Activated CD8-positive, alpha-beta memory T cell treated with anti-CD3 and anti-CD28 coated beads for 24 hours (primary cell): ENCODE data around the gene KEL.

ENCODE experiments used
- DNase-seq: peaks from one replicate; pipeline ENCODE4 v3.0.0-alpha.2; 2020

The KEL gene

DNA sequence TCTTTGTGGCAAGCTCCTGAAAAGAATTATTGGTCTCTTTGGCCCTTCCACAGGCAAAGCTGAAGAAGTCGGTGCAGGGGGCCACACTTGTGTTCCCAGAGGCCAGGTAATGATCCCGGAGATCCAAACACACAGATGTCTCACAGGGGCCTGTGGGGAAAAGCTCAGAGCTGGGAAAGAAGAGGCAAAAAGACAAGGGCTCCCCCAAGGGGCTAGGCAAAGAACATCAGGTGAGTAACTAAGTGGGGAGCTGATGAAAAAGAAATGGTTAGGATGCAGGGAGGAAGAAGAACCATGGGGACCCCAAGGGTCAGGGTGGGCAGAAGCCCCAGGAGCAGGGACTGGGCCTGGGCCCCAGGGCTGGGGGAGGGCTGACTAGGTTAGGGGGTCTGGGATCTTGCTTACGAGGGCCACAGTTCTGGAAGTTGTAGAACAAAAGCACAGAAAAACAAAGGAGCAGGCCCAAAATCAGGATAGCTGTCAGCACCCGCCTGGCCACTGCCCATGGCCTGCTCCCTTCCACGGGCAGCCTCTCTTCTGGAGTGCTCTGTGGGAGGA lies 1.1 kb downstream of the KEL start:
- DNase-seq = no peak

DNA sequence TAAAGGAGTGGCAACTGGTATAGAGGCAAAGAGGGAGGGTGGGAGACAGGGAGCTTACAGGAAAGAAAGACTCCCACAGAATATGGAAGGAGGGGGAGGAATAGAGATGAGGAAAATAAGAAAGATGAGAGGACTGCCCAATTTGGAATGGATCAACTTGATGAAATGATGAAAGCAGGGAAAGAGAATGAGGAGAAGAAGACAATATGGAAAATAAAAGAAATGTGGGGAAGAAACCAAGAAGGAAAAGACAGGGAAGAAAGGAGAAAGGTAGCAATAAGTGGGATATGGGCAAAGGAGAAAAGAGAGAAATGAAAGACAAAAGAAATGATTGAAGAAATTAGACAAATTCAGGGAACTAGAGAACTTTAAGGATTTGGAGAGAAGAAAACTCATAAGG lies 3.0 kb downstream of the KEL start:
- DNase-seq = no peak

GRCh38 chr7:142957723-142958122 lies 4.4 kb downstream of the KEL start:
- no peak for DNase-seq

- DNase-seq = no peak
Observed at GRCh38 chr7:142956951-142957623, 5.1 kb downstream of the KEL start.

- no peak for DNase-seq
Observed at GRCh38 chr7:142954680-142955268, 7.4 kb downstream of the KEL start.

DNA sequence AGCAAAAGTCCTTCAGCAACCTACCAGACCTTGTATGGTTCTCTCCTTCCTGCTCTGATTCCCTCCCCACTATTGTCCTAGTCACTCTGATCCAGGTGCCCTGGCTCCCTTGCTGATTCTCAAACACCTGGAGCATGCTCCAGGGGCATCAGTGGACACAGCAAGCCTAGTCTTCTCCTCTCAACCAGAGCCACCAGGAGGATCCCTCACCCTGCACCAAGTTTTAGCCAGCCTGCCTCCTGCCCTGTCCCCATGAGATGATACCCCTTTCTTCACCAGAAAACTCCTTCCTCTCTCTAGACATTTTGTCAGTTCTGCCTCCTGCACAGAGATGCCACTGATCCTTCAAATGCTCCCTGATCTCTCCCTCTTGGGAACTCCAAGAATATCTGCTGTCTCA lies 11.9 kb downstream of the KEL start:
- DNase-seq = no peak

DNA sequence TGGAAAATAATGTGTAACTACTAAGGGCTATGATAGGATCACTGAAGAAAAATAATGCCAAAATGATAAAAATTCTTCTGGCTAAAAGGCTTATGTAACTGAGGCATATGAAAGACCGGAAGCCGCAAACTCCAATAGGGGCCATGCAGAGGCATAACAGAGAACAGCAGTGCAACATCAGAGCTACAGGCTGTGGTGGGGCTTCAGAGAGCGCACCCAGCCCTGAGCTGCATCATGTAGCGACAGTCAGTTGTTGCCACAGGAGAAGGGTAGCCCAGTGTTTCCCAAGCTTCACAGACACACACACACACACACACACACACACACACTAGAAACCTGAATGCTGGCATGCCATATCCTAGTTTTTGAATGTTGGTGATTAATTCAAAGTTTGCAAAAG lies 13.6 kb downstream of the KEL start:
- no peak for DNase-seq

DNA sequence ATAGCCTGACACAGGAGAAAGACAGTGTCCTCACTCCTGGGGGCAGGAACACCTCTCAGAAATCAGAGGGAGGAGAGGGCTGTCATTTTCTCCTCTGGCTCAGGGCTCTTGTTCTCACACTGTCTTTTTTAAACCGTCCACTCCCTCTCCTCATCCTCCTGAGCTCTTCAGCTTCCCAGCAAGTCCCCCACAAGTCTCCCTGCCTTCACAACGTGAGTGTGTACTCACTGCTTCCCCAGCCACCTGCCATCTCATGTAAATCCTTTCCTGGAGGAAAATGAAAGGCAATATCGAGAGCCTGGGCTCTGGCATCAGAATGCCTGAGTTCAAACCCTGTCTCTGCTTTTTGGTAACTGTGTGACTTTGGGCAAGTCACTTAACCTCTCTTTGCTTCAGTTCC lies 17.2 kb downstream of the KEL start:
- no peak for DNase-seq

- DNase-seq = no peak
Observed at GRCh38 chr7:142943706-142944268, 18.4 kb downstream of the KEL start.

DNA sequence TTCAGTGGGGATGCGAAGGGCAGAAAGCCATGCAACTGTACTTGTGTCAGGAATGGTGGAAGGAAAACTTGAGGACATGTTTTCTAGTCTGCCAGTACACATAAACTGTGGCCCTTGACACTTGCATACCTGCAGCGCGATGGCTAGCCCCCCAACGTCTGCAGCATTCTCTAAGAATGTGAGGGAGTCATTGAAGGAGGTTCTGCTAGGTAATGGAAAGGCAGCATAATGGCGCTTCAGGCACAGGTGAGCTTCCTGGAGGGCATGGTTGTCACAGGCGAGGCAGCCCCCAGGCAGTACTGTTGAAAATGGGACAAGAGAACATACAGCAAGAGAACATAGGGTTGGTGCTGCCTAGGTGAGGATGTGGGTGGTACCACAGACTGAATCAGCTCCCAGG lies 19.4 kb downstream of the KEL start:
- no peak for DNase-seq

- DNase-seq = no peak
Observed at GRCh38 chr7:142941541-142941940, 20.6 kb downstream of the KEL start.

GRCh38 chr7:142940966-142941535 lies 21.1 kb downstream of the KEL start:
- DNase-seq = no peak

DNA sequence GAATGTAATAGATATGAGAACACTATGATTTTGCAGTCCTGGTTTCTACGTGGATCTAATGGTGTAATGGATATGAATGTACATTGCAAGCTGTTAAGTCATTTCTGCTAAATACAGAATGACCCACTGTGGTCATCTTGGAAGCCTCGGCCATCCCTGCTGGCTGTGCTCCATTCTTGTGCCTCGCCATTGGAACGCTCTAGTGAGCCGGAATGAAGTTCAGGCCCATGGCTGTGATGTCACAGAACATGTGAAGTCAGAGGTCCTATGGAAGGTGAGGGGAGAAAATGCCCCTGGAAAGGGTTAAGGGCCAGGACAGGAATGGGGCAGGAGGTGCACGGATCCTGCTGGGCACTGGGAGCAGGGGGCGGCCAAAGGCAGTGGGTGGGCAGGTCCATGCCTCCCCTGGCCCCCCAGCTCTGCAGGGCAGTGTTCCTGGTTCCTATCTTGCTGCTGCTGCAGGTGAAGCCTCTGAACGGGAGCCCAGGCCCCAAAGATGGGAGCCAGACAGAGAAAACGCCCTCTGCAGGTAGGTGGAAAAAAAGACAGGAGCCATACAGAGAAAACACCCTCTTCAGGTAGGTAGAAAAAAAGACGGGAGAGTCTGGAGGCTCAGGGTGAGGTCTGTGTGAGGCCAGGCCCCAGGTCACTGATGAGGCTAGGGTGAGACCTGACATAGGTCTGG lies 22.8 kb downstream of the KEL start, which contains the start of gene LLCFC1:
Gene LLCFC1, plus strand, starts transcription at position 259 of the 685 bp plus-strand sequence. Its CDS starts 138 bp downstream, at position 397.
- no peak for DNase-seq

DNA sequence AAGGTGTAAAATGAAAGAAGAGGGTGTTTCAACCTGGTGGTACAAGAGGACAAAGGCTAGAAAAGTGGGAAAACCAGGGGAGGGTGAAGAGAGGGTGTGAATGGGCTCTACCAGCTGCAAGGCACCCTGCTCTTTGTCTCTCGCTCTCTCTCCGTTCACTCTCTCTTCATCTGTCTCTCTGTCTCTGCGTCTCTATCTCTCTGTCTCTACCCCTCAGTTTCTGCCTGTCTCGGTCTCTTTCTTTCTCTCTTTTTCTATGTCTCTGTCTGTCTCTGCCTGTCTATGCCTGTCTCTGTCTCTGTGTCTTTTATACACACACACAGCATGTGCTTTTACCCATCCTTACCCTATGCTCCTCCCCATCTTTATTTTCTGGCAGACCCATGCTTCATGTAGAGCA lies 23.6 kb downstream of the KEL start:
- DNase-seq = no peak

DNA sequence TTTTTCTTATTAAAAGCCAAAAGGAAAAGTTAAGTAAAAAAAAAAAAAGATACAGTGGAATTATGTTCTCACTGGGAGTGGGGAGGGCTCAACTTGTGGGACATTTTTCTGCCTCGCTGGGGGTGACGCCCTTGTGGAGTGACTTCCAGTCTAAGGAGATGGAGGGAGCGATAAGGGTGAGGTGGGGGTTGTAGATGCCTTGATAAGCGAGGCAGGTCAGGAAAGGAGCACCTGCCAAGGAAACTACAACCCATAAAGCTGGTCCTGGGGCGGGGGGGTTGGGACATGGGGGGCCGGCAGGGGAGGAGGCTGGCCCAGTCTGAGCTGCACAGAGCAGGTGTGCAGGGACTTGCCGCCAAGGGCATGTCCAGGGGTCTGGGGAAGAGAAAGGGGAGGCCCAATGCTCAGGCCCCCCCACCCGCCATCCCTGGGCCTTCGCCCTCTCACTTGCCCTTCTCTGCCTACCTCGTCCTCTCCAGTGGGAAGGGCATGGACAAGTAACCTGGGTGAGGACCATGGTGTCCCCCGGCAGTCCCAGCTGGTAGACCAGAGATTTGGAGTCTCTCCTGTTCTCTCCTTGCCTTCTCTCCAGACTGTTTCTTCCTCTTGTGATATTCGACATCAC lies 26.1 kb downstream of the KEL start:
- no peak for DNase-seq

DNA sequence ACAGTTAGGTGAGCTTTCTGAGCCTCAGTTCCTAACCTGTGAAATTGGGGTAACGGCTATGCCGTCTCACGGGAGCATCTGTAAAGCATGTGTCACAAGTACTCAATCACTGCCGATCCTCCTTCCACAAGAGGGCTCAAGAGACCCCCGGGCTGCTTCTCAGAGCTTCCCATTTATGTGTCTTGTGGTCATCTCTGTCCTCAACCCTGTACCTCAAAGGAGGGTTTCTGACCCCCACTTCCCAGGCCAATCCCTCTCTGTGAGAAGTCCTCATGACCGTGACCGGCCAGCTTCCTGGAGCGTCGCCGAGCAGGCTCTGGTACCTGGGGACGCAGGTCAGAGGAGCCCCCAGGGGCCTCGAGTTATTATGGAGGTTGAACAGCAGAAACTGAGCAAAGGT lies 28.1 kb downstream of the KEL start:
- no peak for DNase-seq

DNA sequence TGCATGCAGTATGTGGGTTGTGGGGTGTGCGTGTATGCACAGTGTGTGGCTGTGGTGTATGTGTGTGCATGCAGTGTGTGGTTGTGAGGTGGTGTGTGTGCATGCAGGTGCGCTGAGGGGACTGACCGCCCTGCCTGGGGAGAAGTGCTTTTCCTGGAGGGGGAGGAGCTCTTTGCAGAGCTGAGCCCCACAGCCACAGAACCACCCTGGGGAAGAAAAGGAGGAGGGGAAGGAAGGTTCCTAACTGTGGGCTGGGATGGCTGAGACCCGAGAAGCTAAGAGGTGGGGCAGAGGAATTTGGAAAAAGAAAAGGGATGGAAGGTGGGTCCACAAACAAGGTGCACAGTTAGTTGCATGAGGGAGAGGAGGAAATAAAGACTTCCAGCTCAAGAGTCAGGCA lies 28.5 kb downstream of the KEL start, which contains the start of gene TRPV5:
Gene TRPV5, minus strand, starts transcription at position 123 of the 400 bp plus-strand sequence. CDS start 287 bp downstream, outside the sequence.
- no peak for DNase-seq

DNA sequence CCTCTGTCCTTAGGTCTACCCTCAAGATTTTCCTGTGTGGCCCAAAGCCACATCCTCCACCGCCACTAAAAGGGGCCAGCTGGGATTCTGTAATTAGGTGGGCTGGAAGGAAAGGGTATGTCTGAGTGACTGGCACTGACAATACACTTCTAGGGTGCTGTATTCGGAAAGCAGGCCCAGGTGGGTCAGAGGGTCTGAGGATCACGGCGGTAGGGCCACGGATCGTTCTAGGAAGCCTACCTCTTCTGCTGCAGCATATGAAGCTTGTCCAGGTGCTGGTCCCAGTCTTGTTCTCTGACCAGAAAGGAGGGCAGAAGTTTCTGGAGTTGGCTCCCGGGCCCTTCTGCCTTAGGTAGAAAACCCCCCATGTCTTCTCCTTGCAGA lies 29.1 kb downstream of the KEL start:
- no peak for DNase-seq

GRCh38 chr7:142932386-142933091 lies 29.6 kb downstream of the KEL start:
- no peak for DNase-seq

DNA sequence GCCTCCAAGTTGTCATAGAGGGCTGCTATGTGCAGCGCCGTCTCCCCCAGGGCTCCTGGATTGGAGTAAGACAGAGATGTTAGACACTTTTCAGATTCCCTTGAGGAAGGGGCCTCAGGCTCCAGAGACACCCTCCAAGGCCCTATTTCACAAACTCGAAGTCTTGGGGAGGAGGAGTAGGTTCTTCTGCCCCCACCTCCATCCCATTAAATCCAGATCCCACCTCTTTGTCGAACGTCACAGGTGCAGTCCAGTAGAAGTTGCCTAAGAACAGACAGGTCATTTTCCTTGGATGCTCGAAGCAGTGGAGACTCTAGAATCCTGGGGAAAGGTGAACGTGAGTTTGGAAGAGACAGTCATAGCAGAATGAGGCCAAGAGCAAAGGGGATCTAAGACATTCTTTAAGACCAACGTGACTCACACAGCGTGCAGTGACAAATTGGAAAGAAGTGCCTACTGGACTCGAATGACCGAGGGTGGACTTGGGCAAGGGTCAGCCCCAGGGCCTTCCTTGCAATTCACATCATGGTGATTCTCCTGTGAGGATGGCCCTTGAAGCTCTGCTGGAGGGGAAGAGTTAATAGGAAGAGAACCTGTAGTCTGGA lies 31.9 kb downstream of the KEL start:
- DNase-seq = no peak

DNA sequence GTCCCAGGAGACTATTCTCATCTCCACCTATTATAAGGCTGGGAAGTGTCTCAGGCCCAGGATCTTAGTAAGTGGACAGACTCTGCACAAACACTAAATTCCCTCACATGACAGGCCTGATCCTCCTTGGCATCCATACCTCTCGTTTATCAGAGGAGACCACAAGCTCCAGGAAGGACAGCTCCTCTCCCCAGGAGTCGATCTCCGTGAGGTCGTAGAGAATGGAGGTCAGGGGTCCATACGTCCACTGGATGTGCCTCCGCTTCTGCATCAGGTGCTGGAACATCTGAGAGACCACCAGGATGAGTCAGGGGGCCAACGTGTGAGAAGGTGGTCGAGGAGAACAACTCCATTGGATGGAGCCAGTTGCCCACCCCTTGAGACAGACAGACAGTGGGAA lies 34.2 kb downstream of the KEL start:
- DNase-seq = no peak
